ENCODE data around the gene ADAMTS9.

The ADAMTS9 gene

DNA sequence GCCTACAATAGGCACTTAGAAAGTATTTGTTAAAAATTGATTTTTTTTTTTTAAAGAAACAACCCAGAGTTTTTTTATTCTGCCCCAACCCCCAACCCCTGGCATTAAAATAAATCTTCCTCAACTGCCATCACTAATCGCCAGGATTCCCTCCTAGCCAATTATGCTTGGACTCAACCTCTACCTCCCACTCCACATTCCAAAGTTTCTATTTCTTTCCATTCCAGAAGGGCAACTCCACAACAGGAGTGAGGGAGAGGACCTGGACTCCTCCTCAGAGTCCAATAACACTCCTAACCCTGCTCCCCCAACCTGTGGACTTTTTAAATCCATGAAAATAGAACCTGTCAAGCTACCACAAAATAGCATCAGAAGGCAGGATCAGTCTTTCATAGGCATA is 99.4 kb downstream of the ADAMTS9 start:
- H3K9me3 Mint-ChIP-seq: no peaks in the 10 kb centered on the region
- no peak overlapping the region for H3K4me3 Mint-ChIP-seq
- peaks cover 2% of the 10 kb centered on the region for H3K27me3 Mint-ChIP-seq
- no peaks in the 10 kb centered on the region for H3K4me1 Mint-ChIP-seq
- H3K27ac Mint-ChIP-seq: no peak overlapping the region
- no peaks in the 10 kb centered on the region for H3K36me3 Mint-ChIP-seq

DNA sequence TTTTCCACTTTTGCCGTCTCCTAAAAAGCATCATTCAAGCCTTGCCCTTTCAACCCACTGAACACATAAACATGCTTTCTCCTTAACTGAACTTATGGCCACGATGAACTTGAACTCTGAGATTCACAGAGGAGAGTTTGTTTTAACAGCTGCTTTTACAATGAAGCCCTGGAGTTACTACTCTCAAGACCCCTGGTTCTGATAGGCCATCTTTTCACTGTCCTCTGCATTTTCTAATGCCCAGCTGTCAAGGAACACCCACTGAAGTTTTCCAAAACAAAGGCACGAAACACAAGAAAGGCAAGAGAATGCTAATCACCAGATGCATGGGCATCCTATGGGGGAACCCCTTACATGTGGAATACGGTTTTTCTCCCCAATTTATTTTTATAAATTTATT is 100.8 kb downstream of the ADAMTS9 start:
- H3K4me3 Mint-ChIP-seq: no peak overlapping the region
- no peaks in the 10 kb centered on the region for H3K4me1 Mint-ChIP-seq
- H3K36me3 Mint-ChIP-seq: no peaks in the 10 kb centered on the region
- H3K9me3 Mint-ChIP-seq: no peaks in the 10 kb centered on the region
- H3K27me3 Mint-ChIP-seq: peaks cover 2% of the 10 kb centered on the region
- H3K27ac Mint-ChIP-seq: no peak overlapping the region

GRCh38 chr3:64584179-64584578 is 103.6 kb downstream of the ADAMTS9 start:
- no peaks in the 10 kb centered on the region for H3K4me1 Mint-ChIP-seq
- no peaks in the 10 kb centered on the region for H3K36me3 Mint-ChIP-seq
- peaks cover 2% of the 10 kb centered on the region for H3K27me3 Mint-ChIP-seq
- H3K4me3 Mint-ChIP-seq: no peak overlapping the region
- H3K9me3 Mint-ChIP-seq: no peaks in the 10 kb centered on the region
- H3K27ac Mint-ChIP-seq: no peak overlapping the region

DNA sequence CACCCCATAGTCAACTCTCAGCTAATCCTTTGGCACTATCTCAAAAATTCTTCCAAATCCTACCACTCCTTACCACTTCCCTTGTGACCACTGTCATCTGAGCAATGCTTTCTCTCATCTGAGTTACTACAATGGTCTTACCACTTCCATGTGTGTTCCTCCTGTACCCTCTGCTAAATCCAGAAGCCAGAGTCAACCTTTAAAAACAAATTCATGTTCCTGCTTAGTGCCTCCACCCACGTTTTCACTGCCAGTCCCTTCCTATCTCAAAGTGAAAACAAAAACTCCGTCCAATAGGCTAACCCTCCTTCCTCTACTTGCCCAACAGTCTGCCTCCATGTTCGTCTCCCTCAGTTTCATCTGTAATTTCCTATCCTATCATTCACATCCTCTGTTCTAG is 109.0 kb downstream of the ADAMTS9 start:
- Mint-ChIP-seq H3K4me1 (no peaks in the 10 kb centered on the region), H3K27me3 (no peaks in the 10 kb centered on the region), H3K4me3 (no peak overlapping the region), H3K9me3 (no peaks in the 10 kb centered on the region), H3K36me3 (no peaks in the 10 kb centered on the region), H3K27ac (no peak overlapping the region)

DNA sequence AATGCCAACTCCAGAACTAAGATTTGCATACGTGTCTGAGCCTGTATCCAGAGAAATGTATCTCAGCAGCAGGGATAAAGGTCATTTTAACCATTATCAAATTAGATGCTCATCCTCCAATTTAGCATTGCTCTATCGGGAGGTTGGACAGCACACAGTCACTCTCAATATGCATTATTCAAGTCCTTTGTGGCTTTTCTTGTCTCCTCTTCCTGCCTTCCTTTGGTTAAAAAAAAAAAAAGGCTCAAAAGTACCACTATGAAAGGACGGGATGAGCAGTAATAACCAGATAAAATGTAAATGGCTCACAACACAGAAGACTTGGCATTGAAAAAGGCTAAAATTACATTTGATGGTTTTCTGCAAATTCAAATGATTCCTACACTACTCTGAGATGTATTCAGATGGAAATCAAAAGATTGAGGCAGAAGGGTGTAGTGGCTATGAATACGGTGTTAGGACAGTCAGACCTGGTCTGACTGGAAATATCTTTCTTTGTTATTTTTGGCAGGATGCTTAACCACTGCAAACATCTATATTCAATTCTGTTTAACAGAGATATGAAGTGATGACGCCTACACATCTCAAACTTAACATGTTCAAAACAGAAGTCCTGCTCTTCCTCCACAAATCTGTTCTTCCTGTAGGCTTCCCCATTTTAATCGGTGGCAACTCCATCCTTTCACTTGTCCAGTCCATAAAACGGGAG is 109.6 kb downstream of the ADAMTS9 start:
- no peaks in the 10 kb centered on the region for H3K36me3 Mint-ChIP-seq

DNA sequence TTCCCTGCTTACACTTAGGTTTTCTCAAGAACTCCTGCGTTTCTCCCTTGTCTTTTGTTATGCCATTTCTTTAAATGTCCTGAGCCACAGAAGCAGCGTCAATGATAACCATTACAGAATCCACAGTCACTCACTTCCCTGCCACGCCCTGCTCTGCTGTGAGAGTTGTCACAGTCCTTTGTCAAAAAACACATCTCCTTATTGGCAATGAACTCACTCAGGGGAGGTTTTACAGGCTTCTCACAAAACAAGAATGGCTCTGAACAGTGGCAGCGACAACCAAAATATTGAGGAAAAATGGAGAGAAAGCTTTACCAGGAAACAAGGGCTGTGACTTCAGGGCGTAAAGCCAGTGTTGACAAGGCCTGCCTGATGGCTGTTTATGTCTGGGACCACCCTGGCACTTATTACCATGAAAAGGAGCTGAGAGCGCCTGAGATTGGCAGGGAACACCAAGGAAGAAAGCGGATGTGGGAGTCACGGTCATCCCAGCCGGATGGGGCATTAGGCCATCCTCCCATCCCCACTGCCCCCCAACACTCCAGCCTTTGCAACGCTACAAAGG is 111.5 kb downstream of the ADAMTS9 start:
- Mint-ChIP-seq H3K36me3 (no peaks in the 10 kb centered on the region), H3K27ac (no peak overlapping the region), H3K4me1 (no peaks in the 10 kb centered on the region), H3K9me3 (no peaks in the 10 kb centered on the region), H3K27me3 (no peaks in the 10 kb centered on the region), H3K4me3 (no peak overlapping the region)

More for the DNA sequence above, 109.6 kb downstream of the ADAMTS9 start:
- Mint-ChIP-seq H3K27me3 (no peaks in the 10 kb centered on the region), H3K4me3 (no peak overlapping the region), H3K4me1 (no peaks in the 10 kb centered on the region), H3K27ac (no peak overlapping the region), H3K9me3 (no peaks in the 10 kb centered on the region)

DNA sequence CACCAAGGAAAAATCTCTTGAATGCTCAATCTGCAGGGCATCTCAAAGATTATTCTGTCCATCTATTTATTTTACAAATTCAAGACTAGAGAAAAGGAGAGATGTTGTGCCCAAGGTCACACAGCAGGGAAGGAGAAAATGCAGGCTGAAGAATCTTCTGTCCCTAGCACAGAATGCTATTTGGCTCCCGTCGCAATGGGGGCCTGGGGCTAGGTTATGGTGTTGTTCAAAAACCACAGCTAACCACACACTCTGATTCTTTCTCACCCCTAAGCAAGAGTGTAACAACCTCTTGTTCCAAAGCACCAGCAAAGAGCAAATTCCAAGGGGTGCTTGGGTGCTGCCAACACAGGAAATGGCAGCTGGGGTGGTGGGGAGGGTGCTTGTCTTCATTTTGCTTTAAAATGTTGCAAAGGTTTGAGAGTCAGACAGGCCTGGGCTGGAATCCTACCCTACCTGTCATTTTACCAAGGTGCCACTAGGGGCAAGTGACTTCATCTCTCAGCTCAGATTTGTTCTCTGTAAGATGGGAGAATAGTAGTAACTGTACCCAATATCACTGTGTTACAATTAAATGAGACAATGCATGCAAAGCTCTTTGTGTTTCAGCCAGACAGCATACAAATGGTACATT is 112.5 kb downstream of the ADAMTS9 start:
- Mint-ChIP-seq H3K36me3 (no peaks in the 10 kb centered on the region), H3K27me3 (no peaks in the 10 kb centered on the region), H3K4me1 (no peaks in the 10 kb centered on the region), H3K9me3 (no peaks in the 10 kb centered on the region), H3K27ac (no peak overlapping the region), H3K4me3 (no peak overlapping the region)

- Mint-ChIP-seq H3K27me3 (no peaks in the 10 kb centered on the region), H3K36me3 (no peaks in the 10 kb centered on the region)
Observed at GRCh38 chr3:64574194-64574593, 113.6 kb downstream of the ADAMTS9 start.

DNA sequence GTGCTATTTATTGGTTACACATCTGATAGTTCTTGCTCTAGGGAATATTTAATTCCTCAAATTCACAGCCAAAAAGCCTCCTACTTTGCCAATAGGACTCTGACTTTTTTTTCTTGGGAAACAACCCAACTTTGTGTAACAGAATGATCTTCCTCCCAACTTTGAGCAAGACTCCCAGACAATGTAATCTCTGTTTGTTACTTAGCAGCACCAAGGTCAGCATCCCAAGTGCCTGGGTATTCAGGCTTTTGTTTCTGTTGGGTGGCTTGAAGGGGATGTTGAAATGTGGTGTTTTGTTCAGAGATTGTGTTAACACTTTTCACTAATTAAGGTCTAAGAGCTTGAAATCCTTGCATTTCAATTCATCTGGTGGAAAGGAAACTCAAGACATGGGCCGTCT is 115.8 kb downstream of the ADAMTS9 start:
- H3K4me1 Mint-ChIP-seq: no peaks in the 10 kb centered on the region
- no peaks in the 10 kb centered on the region for H3K36me3 Mint-ChIP-seq
- H3K27me3 Mint-ChIP-seq: no peaks in the 10 kb centered on the region
- H3K4me3 Mint-ChIP-seq: no peak overlapping the region
- H3K9me3 Mint-ChIP-seq: no peaks in the 10 kb centered on the region
- H3K27ac Mint-ChIP-seq: no peak overlapping the region

More at GRCh38 chr3:64574194-64574593, 113.6 kb downstream of the ADAMTS9 start:
- no peaks in the 10 kb centered on the region for H3K9me3 Mint-ChIP-seq
- H3K4me1 Mint-ChIP-seq: no peaks in the 10 kb centered on the region
- no peak overlapping the region for H3K27ac Mint-ChIP-seq
- no peak overlapping the region for H3K4me3 Mint-ChIP-seq

GRCh38 chr3:64568895-64569517 is 118.8 kb downstream of the ADAMTS9 start:
- H3K27ac Mint-ChIP-seq: no peak overlapping the region
- H3K4me1 Mint-ChIP-seq: no peaks in the 10 kb centered on the region
- H3K36me3 Mint-ChIP-seq: no peaks in the 10 kb centered on the region
- H3K4me3 Mint-ChIP-seq: no peak overlapping the region
- H3K9me3 Mint-ChIP-seq: no peaks in the 10 kb centered on the region
- peaks cover 3% of the 10 kb centered on the region for H3K27me3 Mint-ChIP-seq

- H3K36me3 Mint-ChIP-seq: no peaks in the 10 kb centered on the region
- no peaks in the 10 kb centered on the region for H3K9me3 Mint-ChIP-seq
- no peak overlapping the region for H3K4me3 Mint-ChIP-seq
- H3K4me1 Mint-ChIP-seq: no peaks in the 10 kb centered on the region
- peaks cover 3% of the 10 kb centered on the region for H3K27me3 Mint-ChIP-seq
- no peak overlapping the region for H3K27ac Mint-ChIP-seq
Observed at GRCh38 chr3:64566859-64567258, 120.9 kb downstream of the ADAMTS9 start.

DNA sequence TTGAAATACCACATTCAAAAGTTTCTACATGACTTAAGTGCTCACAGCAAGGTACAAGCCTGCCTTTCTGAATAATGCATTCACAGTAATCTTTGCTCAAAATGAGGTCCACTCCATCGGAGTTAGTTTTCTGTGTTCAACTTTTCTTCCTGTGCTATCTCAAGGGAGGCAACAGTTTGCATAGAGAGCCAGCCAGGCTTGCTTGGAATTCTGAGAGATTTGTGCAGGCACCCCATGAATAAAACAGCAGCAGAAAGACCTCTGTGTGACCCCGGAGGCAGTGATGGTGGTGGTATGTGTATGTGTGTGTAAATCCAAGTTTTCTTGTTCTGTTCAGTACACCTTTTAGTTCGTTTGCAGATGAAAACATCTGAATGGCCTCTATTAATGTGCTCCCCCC is 124.0 kb downstream of the ADAMTS9 start:
- H3K9me3 Mint-ChIP-seq: no peaks in the 10 kb centered on the region
- no peaks in the 10 kb centered on the region for H3K4me1 Mint-ChIP-seq
- H3K27ac Mint-ChIP-seq: no peak overlapping the region
- peaks cover 3% of the 10 kb centered on the region for H3K27me3 Mint-ChIP-seq
- H3K4me3 Mint-ChIP-seq: no peak overlapping the region
- no peaks in the 10 kb centered on the region for H3K36me3 Mint-ChIP-seq

GRCh38 chr3:64561868-64562267 is 125.9 kb downstream of the ADAMTS9 start:
- no peaks in the 10 kb centered on the region for H3K36me3 Mint-ChIP-seq
- H3K27ac Mint-ChIP-seq: no peak overlapping the region
- H3K4me1 Mint-ChIP-seq: no peaks in the 10 kb centered on the region
- H3K27me3 Mint-ChIP-seq: peaks cover 4% of the 10 kb centered on the region
- no peak overlapping the region for H3K4me3 Mint-ChIP-seq
- no peaks in the 10 kb centered on the region for H3K9me3 Mint-ChIP-seq

DNA sequence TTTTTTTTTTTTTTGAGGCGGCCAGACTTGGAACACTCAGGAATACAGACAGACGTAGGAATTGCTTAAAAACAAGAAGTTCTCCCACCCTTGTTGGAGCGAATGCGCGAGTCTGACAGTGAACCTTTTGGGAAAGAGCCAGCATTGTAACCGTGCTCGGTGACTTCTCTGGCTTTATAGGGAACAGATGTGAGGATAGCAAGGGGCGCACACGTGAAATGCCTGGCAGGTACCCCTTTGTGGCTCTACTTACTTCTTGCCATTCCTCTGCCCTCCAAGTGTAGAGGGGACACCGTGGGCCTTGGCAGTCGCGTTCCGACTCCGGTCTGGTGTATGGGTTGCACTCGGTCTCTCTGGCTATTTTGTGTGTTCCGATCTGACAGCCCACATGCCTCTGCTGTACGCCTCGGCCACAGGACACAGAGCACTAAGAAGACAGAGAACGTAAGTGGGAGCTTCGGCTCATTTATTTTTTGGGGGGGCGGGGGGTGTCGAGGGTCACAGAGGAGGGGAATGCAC is 126.4 kb downstream of the ADAMTS9 start:
- H3K9me3 Mint-ChIP-seq: no peaks in the 10 kb centered on the region
- no peaks in the 10 kb centered on the region for H3K36me3 Mint-ChIP-seq
- no peaks in the 10 kb centered on the region for H3K4me1 Mint-ChIP-seq
- H3K27me3 Mint-ChIP-seq: peaks cover 7% of the 10 kb centered on the region
- H3K27ac Mint-ChIP-seq: no peak overlapping the region
- no peak overlapping the region for H3K4me3 Mint-ChIP-seq

DNA sequence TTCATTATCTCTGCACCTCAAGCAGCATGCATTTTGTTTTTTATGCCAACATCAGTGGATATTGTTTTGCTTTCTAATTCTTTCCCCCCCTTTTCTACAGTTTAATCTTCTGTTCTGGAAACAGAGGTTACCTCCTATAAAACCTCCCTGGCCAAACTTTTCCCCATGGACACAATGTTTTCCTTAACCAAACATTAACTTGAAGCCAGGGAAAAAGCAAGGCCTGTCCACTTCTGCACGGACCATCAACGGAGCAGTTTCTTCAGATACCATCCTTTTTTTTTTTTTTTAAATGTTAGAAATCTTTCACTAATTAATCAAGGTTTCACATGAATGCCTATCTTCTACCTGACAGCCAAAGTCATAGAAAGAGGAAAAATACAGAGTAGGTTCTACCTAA is 127.0 kb downstream of the ADAMTS9 start:
- H3K36me3 Mint-ChIP-seq: no peaks in the 10 kb centered on the region
- H3K27ac Mint-ChIP-seq: no peak overlapping the region
- no peak overlapping the region for H3K4me3 Mint-ChIP-seq
- H3K27me3 Mint-ChIP-seq: peaks cover 7% of the 10 kb centered on the region
- H3K9me3 Mint-ChIP-seq: no peaks in the 10 kb centered on the region
- H3K4me1 Mint-ChIP-seq: no peaks in the 10 kb centered on the region

- no peak overlapping the region for H3K27ac Mint-ChIP-seq
- no peaks in the 10 kb centered on the region for H3K9me3 Mint-ChIP-seq
- H3K27me3 Mint-ChIP-seq: peaks cover 4% of the 10 kb centered on the region
- H3K4me3 Mint-ChIP-seq: no peak overlapping the region
- no peaks in the 10 kb centered on the region for H3K36me3 Mint-ChIP-seq
- H3K4me1 Mint-ChIP-seq: no peaks in the 10 kb centered on the region
Observed at GRCh38 chr3:64559588-64559987, 128.2 kb downstream of the ADAMTS9 start.

All from activated naive CD4-positive, alpha-beta T cell treated with anti-CD3 and anti-CD28 coated beads, Interleukin-2, amount 50 U/mL, for 24 hours (primary cell).